ENCODE measurements around the gene ABCG2.
"Not testable (repeated sequence)": the region's sequence is repeated elsewhere in the genome, so short reads cannot be mapped to it uniquely, and the experiment has no call there.

ABCG2 gene

GRCh38 chr4:88171206-88171605, 12.8 kb upstream of the ABCG2 start:
- Histone ChIP-seq H3K4me3 (no peak overlapping the region), H3K27ac (no peak overlapping the region)

GRCh38 chr4:88169298-88169697, 10.9 kb upstream of the ABCG2 start:
- Histone ChIP-seq H3K27ac (no peak overlapping the region), H3K4me3 (no peak overlapping the region)

GRCh38 chr4:88166608-88167007, 8.2 kb upstream of the ABCG2 start:
- Histone ChIP-seq H3K4me3 (no peak overlapping the region), H3K27ac (no peak overlapping the region)

GRCh38 chr4:88163336-88163735, 4.9 kb upstream of the ABCG2 start:
- Histone ChIP-seq H3K4me3 (no peak overlapping the region), H3K27ac (no peak overlapping the region)

- Histone ChIP-seq H3K27ac (no peak overlapping the region), H3K4me3 (no peak overlapping the region)
Measured at GRCh38 chr4:88162626-88163025, 4.2 kb upstream of the ABCG2 start.

GRCh38 chr4:88159229-88159725, 838 bp upstream of the ABCG2 start:
- peak overlapping the region; percentile 37 to 65 (median 47) for H3K4me3 ChIP-seq
- peak overlapping the region in 5 of 21 experiments; percentile 11 to 64 (median 49) for H3K27ac ChIP-seq

- H3K27ac ChIP-seq = peak overlapping the region in 4 of 21 experiments; percentile 11 to 62 (median 33)
- peak overlapping the region; percentile 37 to 65 (median 47) for H3K4me3 ChIP-seq
Measured at GRCh38 chr4:88158038-88158488, 376 bp downstream of the ABCG2 start.

- not testable (repeated sequence) for H3K4me3 ChIP-seq, H3K27ac ChIP-seq
Measured at GRCh38 chr4:88152331-88152730, 6.1 kb downstream of the ABCG2 start.

GRCh38 chr4:88148560-88148959, 9.9 kb downstream of the ABCG2 start:
- no peak overlapping the region for H3K27ac ChIP-seq
- H3K4me3 ChIP-seq = no peak overlapping the region

- no peak overlapping the region for H3K27ac ChIP-seq
Measured at GRCh38 chr4:88147799-88148217, 10.6 kb downstream of the ABCG2 start.

GRCh38 chr4:88146891-88147290, 11.5 kb downstream of the ABCG2 start:
- Histone ChIP-seq H3K27ac (no peak overlapping the region), H3K4me3 (no peak overlapping the region)

More at GRCh38 chr4:88147799-88148217, 10.6 kb downstream of the ABCG2 start:
- H3K4me3 ChIP-seq = no peak overlapping the region

- H3K4me3 ChIP-seq = no peak overlapping the region
- no peak overlapping the region for H3K27ac ChIP-seq
Measured at GRCh38 chr4:88144866-88145300, 13.6 kb downstream of the ABCG2 start.

- no peak overlapping the region for H3K4me3 ChIP-seq
Measured at GRCh38 chr4:88144048-88144447, 14.4 kb downstream of the ABCG2 start.

GRCh38 chr4:88143504-88143903, 14.9 kb downstream of the ABCG2 start:
- Histone ChIP-seq H3K27ac (no peak overlapping the region), H3K4me3 (no peak overlapping the region)

More at GRCh38 chr4:88144048-88144447, 14.4 kb downstream of the ABCG2 start:
- H3K27ac ChIP-seq = no peak overlapping the region

- Histone ChIP-seq H3K4me3 (no peak overlapping the region), H3K27ac (no peak overlapping the region)
Measured at GRCh38 chr4:88138561-88138960, 19.9 kb downstream of the ABCG2 start.

GRCh38 chr4:88137112-88137511, 21.3 kb downstream of the ABCG2 start:
- no peak overlapping the region for H3K4me3 ChIP-seq
- no peak overlapping the region for H3K27ac ChIP-seq

GRCh38 chr4:88136249-88136648, 22.2 kb downstream of the ABCG2 start:
- no peak overlapping the region for H3K27ac ChIP-seq
- no peak overlapping the region for H3K4me3 ChIP-seq

- no peak overlapping the region for H3K4me3 ChIP-seq
- H3K27ac ChIP-seq = no peak overlapping the region
Measured at GRCh38 chr4:88135356-88135663, 23.1 kb downstream of the ABCG2 start.

GRCh38 chr4:88134536-88135355, 23.7 kb downstream of the ABCG2 start:
- no peak overlapping the region for H3K27ac ChIP-seq

GRCh38 chr4:88134111-88134510, 24.3 kb downstream of the ABCG2 start:
- no peak overlapping the region for H3K27ac ChIP-seq
- no peak overlapping the region for H3K4me3 ChIP-seq

More at GRCh38 chr4:88134536-88135355, 23.7 kb downstream of the ABCG2 start:
- no peak overlapping the region for H3K4me3 ChIP-seq

GRCh38 chr4:88130544-88131305, 27.7 kb downstream of the ABCG2 start:
- no peak overlapping the region for H3K4me3 ChIP-seq
- no peak overlapping the region for H3K27ac ChIP-seq

Data from skin epidermis (tissue), 12 donors.